Activated CD8-positive, alpha-beta memory T cell treated with anti-CD3 and anti-CD28 coated beads, Interleukin-2, amount 50 U/mL, for 48 hours (primary cell): ENCODE data around the gene ATAT1.

ENCODE experiments used
- DNase-seq: peaks from one replicate; pipeline ENCODE4 v3.0.0-alpha.2; 2020

The ATAT1 gene

GRCh38 chr6:30626484-30627366 lies at the start of gene ATAT1:
ATAT1 (plus strand) TSS chr6:30626874.
- peak; percentile 93 for DNase-seq

GRCh38 chr6:30578051-30578450 lies 48.6 kb upstream of the ATAT1 start:
- no peak for DNase-seq

GRCh38 chr6:30583921-30584320 lies 42.8 kb upstream of the ATAT1 start:
- DNase-seq = no peak

DNA sequence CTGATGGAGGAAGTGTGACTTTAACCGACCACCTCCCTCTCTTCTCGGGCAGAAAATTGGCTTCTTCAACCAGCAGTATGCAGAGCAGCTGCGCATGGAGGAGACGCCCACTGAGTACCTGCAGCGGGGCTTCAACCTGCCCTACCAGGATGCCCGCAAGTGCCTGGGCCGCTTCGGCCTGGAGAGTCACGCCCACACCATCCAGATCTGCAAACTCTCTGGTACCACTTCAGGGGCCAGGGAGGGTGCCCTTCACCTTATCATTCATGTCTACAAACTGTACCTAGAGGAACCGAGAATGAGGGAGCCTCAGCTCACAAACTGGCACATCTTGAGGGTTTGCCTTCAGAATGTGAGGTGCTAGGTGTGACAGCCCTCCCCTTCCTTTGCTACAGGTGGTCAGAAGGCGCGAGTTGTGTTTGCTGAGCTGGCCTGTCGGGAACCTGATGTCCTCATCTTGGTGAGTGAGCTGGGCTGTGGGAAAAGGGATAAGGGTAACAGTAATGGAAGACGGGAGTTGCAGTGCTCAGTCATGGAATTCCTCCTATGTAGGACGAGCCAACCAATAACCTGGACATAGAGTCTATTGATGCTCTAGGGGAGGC lies 36.8 kb upstream of the ATAT1 start:
- DNase-seq = no peak

DNA sequence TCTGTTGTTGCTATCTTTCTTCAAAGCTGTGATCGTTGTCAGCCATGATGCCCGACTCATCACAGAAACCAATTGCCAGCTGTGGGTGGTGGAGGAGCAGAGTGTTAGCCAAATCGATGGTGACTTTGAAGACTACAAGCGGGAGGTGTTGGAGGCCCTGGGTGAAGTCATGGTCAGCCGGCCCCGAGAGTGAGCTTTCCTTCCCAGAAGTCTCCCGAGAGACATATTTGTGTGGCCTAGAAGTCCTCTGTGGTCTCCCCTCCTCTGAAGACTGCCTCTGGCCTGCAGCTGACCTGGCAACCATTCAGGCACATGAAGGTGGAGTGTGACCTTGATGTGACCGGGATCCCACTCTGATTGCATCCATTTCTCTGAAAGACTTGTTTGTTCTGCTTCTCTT lies 36.2 kb upstream of the ATAT1 start:
- DNase-seq = no peak

DNA sequence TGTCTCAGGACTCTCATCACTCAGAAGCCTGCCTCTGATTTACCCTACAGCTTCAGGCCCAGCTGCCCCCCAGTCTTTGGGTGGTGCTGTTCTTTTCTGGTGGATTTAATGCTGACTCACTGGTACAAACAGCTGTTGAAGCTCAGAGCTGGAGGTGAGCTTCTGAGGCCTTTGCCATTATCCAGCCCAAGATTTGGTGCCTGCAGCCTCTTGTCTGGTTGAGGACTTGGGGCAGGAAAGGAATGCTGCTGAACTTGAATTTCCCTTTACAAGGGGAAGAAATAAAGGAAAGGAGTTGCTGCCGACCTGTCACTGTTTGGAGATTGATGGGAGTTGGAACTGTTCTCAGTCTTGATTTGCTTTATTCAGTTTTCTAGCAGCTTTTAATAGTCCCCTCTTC lies 35.7 kb upstream of the ATAT1 start:
- no peak for DNase-seq

GRCh38 chr6:30592287-30592686 lies 34.4 kb upstream of the ATAT1 start:
- no peak for DNase-seq

GRCh38 chr6:30597315-30598144 lies 29.1 kb upstream of the ATAT1 start:
- DNase-seq = peak; percentile 89

DNA sequence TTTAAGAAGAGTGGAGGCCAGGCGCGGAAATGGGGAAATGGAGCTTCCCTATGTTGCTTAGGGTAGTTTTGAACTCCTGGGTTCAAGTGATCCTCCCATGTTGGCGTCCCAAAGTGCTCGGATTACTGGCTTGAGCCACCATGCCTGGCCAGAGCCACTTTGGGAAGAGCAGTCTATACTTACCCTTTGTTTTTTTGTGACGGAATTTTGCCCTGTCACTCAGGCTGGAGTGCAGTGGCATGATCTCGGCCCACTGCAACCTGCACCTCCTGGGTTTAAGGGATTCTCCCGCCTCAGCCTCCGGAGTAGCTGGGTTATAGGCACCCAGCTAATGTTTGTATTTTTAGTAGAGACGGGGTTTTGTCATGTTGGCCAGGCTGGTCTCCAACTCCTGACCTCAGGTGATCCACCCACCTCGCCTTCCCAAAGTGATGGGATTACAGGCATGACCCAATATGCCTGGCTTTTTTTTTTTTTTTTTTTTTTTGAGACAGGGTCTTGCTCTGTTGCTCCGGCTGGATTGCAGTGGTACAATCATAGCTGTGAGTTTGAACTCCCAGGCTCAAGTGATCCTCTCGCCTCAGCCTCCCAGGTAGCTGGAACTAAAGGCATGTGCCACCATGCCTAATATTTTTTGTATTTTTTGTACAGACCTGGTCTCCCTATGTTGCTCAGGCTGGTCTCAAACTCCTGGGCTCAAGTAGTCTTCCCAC lies 27.6 kb upstream of the ATAT1 start:
- DNase-seq = no peak

GRCh38 chr6:30599625-30600324 lies 26.9 kb upstream of the ATAT1 start:
- no peak for DNase-seq

DNA sequence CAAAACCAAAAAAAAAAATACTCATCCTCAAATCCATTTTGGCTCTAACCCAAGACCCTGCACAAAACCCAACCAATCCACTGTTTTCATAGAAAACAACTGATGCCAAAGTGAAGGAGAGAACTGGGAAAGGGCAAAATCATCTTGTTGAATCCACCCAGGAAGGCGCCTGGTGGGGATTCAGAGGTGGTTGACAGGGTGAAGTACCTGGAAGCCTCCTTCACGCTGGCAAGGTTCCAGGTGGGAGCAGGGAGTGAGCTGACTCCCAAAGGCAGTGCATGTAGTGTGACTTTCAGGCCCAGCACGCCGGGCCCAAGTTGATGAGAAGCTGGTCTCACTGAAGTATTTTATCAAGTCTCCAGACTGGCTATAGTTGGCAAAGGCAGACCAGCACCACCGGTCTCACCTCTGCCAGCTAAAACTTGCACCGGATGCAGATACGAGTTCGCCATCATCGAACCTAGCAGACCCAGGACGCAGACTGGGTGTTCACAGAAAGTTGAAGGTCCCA lies 26.2 kb upstream of the ATAT1 start:
- no peak for DNase-seq

DNA sequence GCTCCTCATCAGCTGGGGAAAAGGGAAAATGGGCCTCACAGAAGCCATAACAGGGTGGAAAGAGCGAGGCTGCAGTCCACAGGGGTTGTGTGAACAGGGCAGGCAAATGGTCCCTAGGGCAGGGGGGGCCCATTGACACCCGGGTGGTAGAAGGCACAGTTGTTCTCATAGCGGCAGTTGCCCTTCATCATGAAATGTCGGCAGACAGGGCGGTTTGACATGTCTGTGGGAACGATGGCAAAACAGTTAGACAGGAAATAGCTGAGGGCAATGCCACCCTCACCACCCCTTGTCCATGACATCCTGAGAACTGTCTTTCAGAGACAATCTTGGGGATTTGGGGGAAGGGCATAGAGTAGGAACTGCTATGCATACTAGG lies 25.2 kb upstream of the ATAT1 start:
- DNase-seq = no peak

- DNase-seq = no peak
These were observed 24.6 kb upstream of the ATAT1 start for GRCh38 chr6:30601815-30602641.

GRCh38 chr6:30603961-30604360 lies 22.7 kb upstream of the ATAT1 start:
- no peak for DNase-seq

- no peak for DNase-seq
These were observed 16.6 kb upstream of the ATAT1 start for GRCh38 chr6:30610065-30610464.

DNA sequence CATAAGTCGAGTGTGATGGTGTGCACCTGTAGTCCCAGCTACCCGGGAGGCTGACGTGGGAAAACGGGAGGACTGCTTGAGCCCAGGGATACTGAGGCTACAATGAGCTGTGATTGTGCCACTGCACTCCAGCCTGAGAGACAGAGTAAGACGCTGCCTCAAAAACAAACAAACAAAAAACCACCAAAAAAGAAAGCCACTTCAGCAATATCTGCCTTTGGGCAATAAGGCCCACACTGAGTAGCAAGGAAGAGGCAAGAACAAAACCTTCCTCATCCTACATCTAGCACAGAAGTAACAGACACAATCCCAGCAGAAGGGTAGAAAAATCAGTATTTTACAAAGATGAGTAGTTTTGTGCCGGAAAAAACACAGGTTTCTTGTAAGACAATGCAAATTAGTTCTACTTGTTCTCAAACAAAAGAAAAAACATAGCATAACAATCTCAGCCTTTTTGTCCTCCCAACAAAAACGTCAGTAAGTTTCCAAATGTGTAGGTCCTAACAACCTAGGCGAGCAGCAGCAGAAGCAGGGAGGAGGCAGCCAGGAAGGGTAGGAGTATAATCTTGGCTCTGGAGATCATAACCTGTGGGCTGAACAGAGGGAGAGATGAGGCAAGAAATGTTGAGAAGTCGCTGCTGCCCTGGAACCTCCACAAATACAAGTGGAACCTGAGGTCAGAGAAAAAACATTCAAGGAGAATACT lies 15.4 kb upstream of the ATAT1 start:
- DNase-seq = no peak

- DNase-seq = no peak
These were observed 14.8 kb upstream of the ATAT1 start for GRCh38 chr6:30611856-30612194.

DNA sequence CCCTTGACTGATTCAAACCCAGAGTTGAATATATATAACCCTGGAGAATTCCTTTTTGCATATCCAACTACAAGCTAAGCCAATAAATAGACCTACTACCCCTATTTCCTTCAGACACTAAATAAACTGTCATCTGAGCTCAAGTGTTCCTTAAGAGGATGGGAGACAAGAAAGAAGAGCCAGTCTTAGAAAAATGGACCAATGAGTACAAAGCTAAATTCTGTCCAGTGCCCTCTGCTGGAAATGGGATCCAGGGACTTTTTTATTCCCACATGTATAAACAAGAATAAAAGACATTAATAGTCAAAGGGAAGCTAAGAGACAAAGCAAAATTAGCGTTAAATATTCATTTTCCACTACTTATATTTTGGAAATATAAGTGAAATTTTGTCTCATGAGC lies 14.5 kb upstream of the ATAT1 start:
- DNase-seq = no peak

DNA sequence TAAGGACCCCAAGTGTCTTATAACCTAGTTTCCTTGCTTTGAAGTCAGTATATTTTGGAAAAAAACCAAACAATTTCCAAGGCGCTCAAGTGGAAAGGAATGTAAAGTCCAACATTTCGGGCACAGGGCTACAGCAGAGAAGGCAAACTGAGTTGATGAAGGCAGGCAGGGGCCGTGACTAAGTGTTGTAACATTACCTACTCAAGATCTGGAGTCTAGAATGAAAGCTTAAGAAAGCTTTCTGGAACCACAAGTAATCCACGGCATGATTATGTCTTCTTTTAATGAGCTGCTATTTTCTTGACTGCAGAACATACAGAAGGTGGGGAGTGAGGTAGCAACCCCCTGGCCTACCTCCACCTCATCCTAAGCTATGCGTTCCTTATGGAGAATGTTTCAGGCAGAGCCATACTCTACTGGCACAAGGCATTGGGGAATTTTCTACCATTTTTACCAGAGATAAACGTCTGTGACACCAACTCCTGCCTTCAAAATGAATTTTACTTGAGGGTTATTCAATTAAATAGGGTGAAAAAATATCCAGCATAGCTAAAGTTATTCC lies 13.9 kb upstream of the ATAT1 start:
- DNase-seq = no peak
